ENCODE measurements around the gene DUSP22. TPM values are rescaled to one million over a fixed set of nuclear protein-coding genes. Genes with fewer than 3 reads are reported as not detected.

Gene DUSP22
- total and polyA plus RNA-seq, 2 experiments from 2014 or later = 24.2 to 26.3 TPM

- Histone ChIP-seq H3K4me1 (ENCODE audit: insufficient read depth) (peaks cover 3% of the 10 kb centered on the region), H3K4me2 (no peak overlapping the region), H2AFZ (no peak overlapping the region), H3K36me3 (replicated peaks; ENCODE audit: insufficient read depth, low read depth) (no peaks in the 10 kb centered on the region), H3K9me2 (replicated peaks; ENCODE audit: insufficient read depth) (no peaks in the 10 kb centered on the region), H3K27ac (no peak overlapping the region), H3K9me3 (ENCODE audit: low read depth) (no peaks in the 10 kb centered on the region), H3K79me2 (no peaks in the 10 kb centered on the region), H3K4me3 (no peak overlapping the region), H3K27me3 (peaks cover 66% of the 10 kb centered on the region), H4K20me1 (ENCODE audit: insufficient read depth, poor library complexity, severe bottlenecking) (no peaks in the 10 kb centered on the region)
- 93% methylated on average over 2 of the region's 2 CpGs for WGBS (ENCODE audit: low lambda C conversion rate, missing lambda C conversion rate)
- no peak for DNase-seq (ENCODE audit: low spot score)
- TF ChIP-seq CTCF (IDR thresholded peaks at IDR 0.05; ENCODE audit: poor library complexity) (no peak), EZH2phosphoT487 (IDR thresholded peaks at IDR 0.05; ENCODE audit: low read depth, severe bottlenecking, unreplicated experiment) (no peak), EZH2 (IDR thresholded peaks at IDR 0.05; ENCODE audit: borderline replicate concordance) (no peak)
These were observed 105.8 kb downstream of the DUSP22 start for GRCh38 chr6:398065-398464.

GRCh38 chr6:398558-399078, 106.3 kb downstream of the DUSP22 start:
- WGBS (ENCODE audit: low lambda C conversion rate, missing lambda C conversion rate) = 92% methylated on average over 13 of the region's 13 CpGs
- no peaks in the 10 kb centered on the region for H3K36me3 ChIP-seq (replicated peaks; ENCODE audit: insufficient read depth, low read depth)
- no peaks in the 10 kb centered on the region for H3K9me2 ChIP-seq (replicated peaks; ENCODE audit: insufficient read depth)
- H2AFZ ChIP-seq = no peak overlapping the region
- H3K79me2 ChIP-seq = no peaks in the 10 kb centered on the region
- no peaks in the 10 kb centered on the region for H3K9me3 ChIP-seq (ENCODE audit: low read depth)
- H3K4me2 ChIP-seq = no peak overlapping the region
- no peak for TF ChIP-seq EZH2 (IDR thresholded peaks at IDR 0.05; ENCODE audit: borderline replicate concordance)
- no peak overlapping the region for H3K27ac ChIP-seq
- H3K4me1 ChIP-seq (ENCODE audit: insufficient read depth) = peaks cover under 1% of the 10 kb centered on the region
- no peak for DNase-seq (ENCODE audit: low spot score)
- no peaks in the 10 kb centered on the region for H4K20me1 ChIP-seq (ENCODE audit: insufficient read depth, poor library complexity, severe bottlenecking)
- no peak overlapping the region for H3K4me3 ChIP-seq
- peaks cover 61% of the 10 kb centered on the region for H3K27me3 ChIP-seq

- DNase-seq (ENCODE audit: low spot score) = no peak
- TF ChIP-seq EZH2 (IDR thresholded peaks at IDR 0.05; ENCODE audit: borderline replicate concordance) = no peak
- no peak for TF ChIP-seq EZH2phosphoT487 (IDR thresholded peaks at IDR 0.05; ENCODE audit: low read depth, severe bottlenecking, unreplicated experiment)
- no peak for TF ChIP-seq CTCF (IDR thresholded peaks at IDR 0.05; ENCODE audit: poor library complexity)
- Histone ChIP-seq H3K27ac (no peak overlapping the region), H3K79me2 (no peaks in the 10 kb centered on the region), H3K4me1 (ENCODE audit: insufficient read depth) (no peaks in the 10 kb centered on the region), H2AFZ (no peak overlapping the region), H3K4me3 (no peak overlapping the region), H3K4me2 (no peak overlapping the region), H3K27me3 (peaks cover 47% of the 10 kb centered on the region), H3K36me3 (replicated peaks; ENCODE audit: insufficient read depth, low read depth) (no peaks in the 10 kb centered on the region), H3K9me3 (ENCODE audit: low read depth) (no peaks in the 10 kb centered on the region), H4K20me1 (ENCODE audit: insufficient read depth, poor library complexity, severe bottlenecking) (no peaks in the 10 kb centered on the region), H3K9me2 (replicated peaks; ENCODE audit: insufficient read depth) (no peaks in the 10 kb centered on the region)
- WGBS (ENCODE audit: low lambda C conversion rate, missing lambda C conversion rate) = 82% methylated on average over 11 of the region's 11 CpGs
These were observed 107.7 kb downstream of the DUSP22 start for GRCh38 chr6:399785-400534.

- no peaks in the 10 kb centered on the region for H3K79me2 ChIP-seq
- no peak for TF ChIP-seq EZH2 (IDR thresholded peaks at IDR 0.05; ENCODE audit: borderline replicate concordance)
- TF ChIP-seq CTCF (IDR thresholded peaks at IDR 0.05; ENCODE audit: poor library complexity) = no peak
- TF ChIP-seq EZH2phosphoT487 (IDR thresholded peaks at IDR 0.05; ENCODE audit: low read depth, severe bottlenecking, unreplicated experiment) = no peak
- H3K27ac ChIP-seq = no peak overlapping the region
- WGBS (ENCODE audit: low lambda C conversion rate, missing lambda C conversion rate) = 88% methylated on average over 6 of the region's 6 CpGs
- H4K20me1 ChIP-seq (ENCODE audit: insufficient read depth, poor library complexity, severe bottlenecking) = no peaks in the 10 kb centered on the region
- no peak overlapping the region for H3K4me2 ChIP-seq
- H3K9me2 ChIP-seq (replicated peaks; ENCODE audit: insufficient read depth) = no peaks in the 10 kb centered on the region
- no peaks in the 10 kb centered on the region for H3K4me1 ChIP-seq (ENCODE audit: insufficient read depth)
- no peak for DNase-seq (ENCODE audit: low spot score)
- H3K4me3 ChIP-seq = no peak overlapping the region
- no peak overlapping the region for H2AFZ ChIP-seq
- no peaks in the 10 kb centered on the region for H3K9me3 ChIP-seq (ENCODE audit: low read depth)
- H3K27me3 ChIP-seq = peaks cover 39% of the 10 kb centered on the region
- no peaks in the 10 kb centered on the region for H3K36me3 ChIP-seq (replicated peaks; ENCODE audit: insufficient read depth, low read depth)
These were observed 108.5 kb downstream of the DUSP22 start for GRCh38 chr6:400815-401214.

Data from hepatocyte (in vitro differentiated cells).